ENCODE measurements around the gene ZNF738.

DNA sequence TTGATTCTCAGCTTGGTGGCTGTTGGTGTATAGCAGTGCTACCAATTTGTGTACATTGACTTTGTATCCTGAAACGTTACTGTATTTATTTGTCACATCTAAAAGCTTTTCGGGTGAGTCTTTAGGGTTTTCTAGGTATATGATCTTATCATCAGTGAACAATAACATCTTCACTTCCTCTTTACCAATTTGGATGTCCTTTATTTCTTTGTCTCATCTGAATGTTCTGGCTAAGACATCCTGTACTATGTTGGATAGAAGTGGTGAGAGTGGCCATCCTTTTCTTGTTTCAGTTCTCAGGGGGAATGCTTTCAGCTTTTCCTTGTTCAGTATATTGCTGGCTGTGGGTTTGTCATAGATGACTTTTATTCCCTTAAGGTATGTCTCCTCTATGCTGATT, 6.0 kb upstream of the ZNF738 start:
- no peak for TF ChIP-seq YY1 (IDR thresholded peaks at IDR 0.05; ENCODE audit: insufficient read depth, insufficient read length)
- no peak for TF ChIP-seq ZNF274 (IDR thresholded peaks at IDR 0.05; ENCODE audit: low read depth, low read length)
